Fibroblast of the aortic adventitia (primary cell): ENCODE results near the gene PAPOLG. TPM values are rescaled to one million over a fixed set of nuclear protein-coding genes. Genes with fewer than 3 reads are reported as not detected.
"Not testable (repeated sequence)": the region's sequence is repeated elsewhere in the genome, so short reads cannot be mapped to it uniquely, and the experiment has no call there.

Experiments used
- DNase-seq: peaks from one replicate; pipeline ENCODE4 v3.0.0-alpha.2; 2010; ENCODE audit warnings: low read depth
- H3K4me3 ChIP-seq: 2 replicates; pipeline ENCODE4 v1.5.1; 2011; ENCODE audit warnings: low read depth, mild to moderate bottlenecking, control low read depth, low read length, moderate library complexity
- CTCF ChIP-seq: IDR thresholded peaks from 2 replicates; pipeline ENCODE4 v1.5.1; 2011; ENCODE audit warnings: mild to moderate bottlenecking, low read length, control low read depth, inconsistent platforms; ENCODE audit not compliant: insufficient read depth
- total RNA-seq: library from RNA; depleted of rRNA; stranded (reverse); fragments of >200 nt; gene quantifications from 2 replicates; pipeline ENCODE4 v1.2.3, GENCODE V29; 2012; ENCODE audit warnings: low replicate concordance

Gene PAPOLG
- total RNA-seq, 1 donor, result 18.9 TPM

GRCh38 chr2:60822987-60823386 is 66.9 kb downstream of the PAPOLG start:
- no peak overlapping the region for H3K4me3 ChIP-seq
- TF ChIP-seq CTCF, result no peak
- peak; percentile 21 for DNase-seq

- no peak for TF ChIP-seq CTCF
- DNase-seq, result no peak
- no peak overlapping the region for H3K4me3 ChIP-seq
Measured at GRCh38 chr2:60823694-60824305, 67.7 kb downstream of the PAPOLG start.

DNA sequence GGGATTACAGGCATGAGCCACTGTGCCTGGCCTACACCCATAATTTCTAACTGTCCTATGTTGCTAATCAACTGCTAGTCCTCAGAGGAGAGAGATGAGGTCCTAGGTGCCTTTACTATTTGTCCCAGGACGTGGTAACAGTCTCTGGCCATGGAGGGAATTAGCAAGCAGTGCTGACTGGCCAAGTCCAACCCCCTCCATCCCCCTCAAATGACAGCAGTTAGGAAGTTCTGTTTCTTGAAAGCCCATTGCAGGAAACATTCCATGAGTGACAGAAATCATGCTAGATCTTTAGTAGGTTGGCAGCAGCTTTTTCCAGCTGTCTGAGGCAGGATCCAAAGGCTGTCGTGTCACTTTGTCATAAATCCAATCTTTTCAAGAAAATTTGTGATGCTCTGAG is 69.6 kb downstream of the PAPOLG start:
- no peak for DNase-seq
- no peak for TF ChIP-seq CTCF
- H3K4me3 ChIP-seq, result no peak overlapping the region

GRCh38 chr2:60826111-60826510 is 70.0 kb downstream of the PAPOLG start:
- H3K4me3 ChIP-seq, result no peak overlapping the region
- no peak for DNase-seq
- no peak for TF ChIP-seq CTCF

GRCh38 chr2:60826860-60827259 is 70.8 kb downstream of the PAPOLG start:
- DNase-seq, H3K4me3 ChIP-seq: not testable (repeated sequence)

DNA sequence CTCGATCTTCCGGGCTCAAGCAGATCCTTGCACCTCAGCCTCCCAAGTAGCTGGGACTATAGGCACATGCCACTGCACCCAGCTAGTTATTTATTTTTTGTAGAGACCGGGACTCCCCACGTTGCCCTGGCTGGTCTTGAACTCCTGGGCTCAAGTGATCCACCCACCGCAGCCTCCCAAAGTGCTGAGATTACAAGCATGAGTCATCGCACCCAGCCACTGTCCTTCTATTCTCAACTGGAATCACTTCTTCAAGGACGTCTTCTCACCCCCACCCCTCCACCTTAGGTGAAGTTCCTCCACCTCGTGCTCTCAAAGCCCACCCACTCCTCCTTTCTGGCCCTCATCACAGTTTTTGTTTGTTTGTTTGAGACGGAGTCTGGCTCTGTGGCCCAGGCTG is 71.3 kb downstream of the PAPOLG start:
- no peak overlapping the region for H3K4me3 ChIP-seq
- no peak for TF ChIP-seq CTCF
- DNase-seq, result no peak

GRCh38 chr2:60830991-60831390 is 74.9 kb downstream of the PAPOLG start:
- TF ChIP-seq CTCF, result no peak
- H3K4me3 ChIP-seq, result no peak overlapping the region
- DNase-seq, result no peak
